B cell (primary cell): ENCODE data around the gene NXPE3. TPM values are rescaled to one million over a fixed set of nuclear protein-coding genes. Genes with fewer than 3 reads are reported as not detected.

Source experiments
- ATAC-seq: fragments of 200-7000 bp; cut with Tn5 transposase; one replicate; pipeline ENCODE4 v1.10.0; 2021; ENCODE audit warnings: low read depth, mild to moderate bottlenecking, moderate number of reproducible peaks, moderate library complexity
- CTCF ChIA-PET: fragments of 350-600 bp; sonication (Branson Sonifier 250); formaldehyde crosslinking; loops from one replicate; lab custom pipeline; 2021; ENCODE audit warnings: antibody characterized with exemption, inconsistent platforms; lab: Charles Lee
- POLR2A ChIA-PET: fragments of 350-600 bp; sonication (Branson Sonifier 250); formaldehyde crosslinking; loops from one replicate; lab custom pipeline; 2021; ENCODE audit warnings: antibody characterized with exemption; lab: Charles Lee
- DNase-seq: peaks from one replicate; pipeline ENCODE4 v3.0.0; 2013
- H2AFZ ChIP-seq: 2 replicates; pipeline ENCODE4 v1.6.1; 2012; ENCODE audit warnings: mild to moderate bottlenecking, low read depth, low read length; ENCODE audit not compliant: insufficient read depth, poor library complexity, severe bottlenecking
- H3K27ac ChIP-seq, 2 donors: 1 replicate in 1 of 2; 2 replicates in 1 of 2; pipeline ENCODE4 v1.5.1; 2012 to 2013; ENCODE audit warnings: low read length in 2 of 2, mild to moderate bottlenecking in 2 of 2, moderate library complexity in 1 of 2
- H3K27me3 ChIP-seq, 4 experiments: fragments of 200-600 bp in 1 of 4; sonication (generic) in 1 of 4; replicated peaks in 1 of 4; 1 replicate in 2 of 4; 2 replicates in 2 of 4; pipeline versions ENCODE4 v1.6.1 to v1.7.0; 2013 to 2016; ENCODE audit warnings: low read length in 3 of 4, mild to moderate bottlenecking in 2 of 4, mixed read lengths in 1 of 4, moderate library complexity in 1 of 4; ENCODE audit not compliant: insufficient read depth in 4 of 4, control insufficient read depth in 3 of 4; ENCODE audit errors: control extremely low read depth in 1 of 4
- H3K36me3 ChIP-seq, 2 experiments: replicated peaks in 1 of 2; 1 replicate in 1 of 2; 2 replicates in 1 of 2; pipeline versions ENCODE4 v1.6.1 to v1.7.1; 2013; ENCODE audit warnings: low read length in 1 of 2; ENCODE audit not compliant: insufficient read depth in 2 of 2, control insufficient read depth in 1 of 2; ENCODE audit errors: control extremely low read depth in 1 of 2, extremely low read depth in 1 of 2
- H3K4me1 ChIP-seq, 2 donors: fragments of 200-600 bp in 1 of 2; sonication (generic) in 1 of 2; 1 replicate in 1 of 2; 2 replicates in 1 of 2; pipeline versions ENCODE4 v1.5.1 to v1.6.1; 2013 to 2017; ENCODE audit warnings: low read length in 2 of 2; ENCODE audit not compliant: control insufficient read depth in 2 of 2, insufficient read depth in 2 of 2
- H3K4me2 ChIP-seq: replicated peaks from 2 replicates; pipeline ENCODE3; 2012; ENCODE audit warnings: mild to moderate bottlenecking, low read depth, low read length; ENCODE audit not compliant: poor library complexity, severe bottlenecking
- H3K4me3 ChIP-seq, 5 experiments: fragments of 200-600 bp in 1 of 5; sonication (generic) in 1 of 5; 1 replicate in 3 of 5; 2 replicates in 2 of 5; pipeline versions ENCODE4 v1.5.1 to v1.7.0; 2011 to 2016; ENCODE audit warnings: low read length in 4 of 5, mild to moderate bottlenecking in 4 of 5, low read depth in 2 of 5, control low read depth in 1 of 5, moderate library complexity in 1 of 5; ENCODE audit not compliant: insufficient read depth in 1 of 5; ENCODE audit errors: control extremely low read depth in 1 of 5, extremely low read depth in 1 of 5
- H3K79me2 ChIP-seq: fragments of 200-600 bp; sonication (generic); one replicate; pipeline ENCODE4 v1.6.0; 2016; ENCODE audit warnings: low read length; ENCODE audit not compliant: control insufficient read depth, insufficient read depth
- H3K9ac ChIP-seq: fragments of 200-600 bp; sonication (generic); 2 replicates; pipeline ENCODE4 v1.6.1; 2017; ENCODE audit warnings: mild to moderate bottlenecking, low read length, moderate library complexity
- H3K9me3 ChIP-seq, 3 donors: one replicate each; pipeline versions ENCODE4 v1.6.1 to v1.7.1; 2013; ENCODE audit warnings: low read length in 2 of 3; ENCODE audit not compliant: control insufficient read depth in 2 of 3, insufficient read depth in 1 of 3; ENCODE audit errors: control extremely low read depth in 1 of 3
- H4K20me1 ChIP-seq: 2 replicates; pipeline ENCODE4 v1.6.0; 2012; ENCODE audit warnings: mild to moderate bottlenecking, low read length; ENCODE audit not compliant: insufficient read depth, control insufficient read depth, poor library complexity, severe bottlenecking
- H3K27ac Mint-ChIP-seq: one replicate; pipeline ENCODE4 v1.8.0; 2021; ENCODE audit warnings: mixed read lengths
- H3K27me3 Mint-ChIP-seq: one replicate; pipeline ENCODE4 v1.8.0; 2021; ENCODE audit warnings: mixed read lengths
- H3K4me1 Mint-ChIP-seq: one replicate; pipeline ENCODE4 v1.8.0; 2021; ENCODE audit warnings: mixed read lengths
- H3K4me3 Mint-ChIP-seq: one replicate; pipeline ENCODE4 v1.8.0; 2021; ENCODE audit warnings: mixed read lengths
- H3K9me3 Mint-ChIP-seq: one replicate; pipeline ENCODE4 v1.8.0; 2022; ENCODE audit warnings: mixed read lengths; ENCODE audit not compliant: insufficient read depth
- CTCF ChIP-seq: fragments of 200-600 bp; IDR thresholded peaks from one replicate; pipeline ENCODE4 v1.8.0; 2022; ENCODE audit warnings: antibody characterized with exemption, mild to moderate bottlenecking
- EZH2 ChIP-seq: IDR thresholded peaks from 2 replicates; pipeline ENCODE4 v1.6.1; 2012; ENCODE audit warnings: borderline replicate concordance, low read depth, mild to moderate bottlenecking, moderate library complexity, low read length; ENCODE audit not compliant: insufficient read depth, poor library complexity, severe bottlenecking
- WGBS: methylation state at CpG from one replicate; pipeline ENCODE4 v1.1.5; 2013; ENCODE audit warnings: missing lambda C conversion rate; ENCODE audit not compliant: insufficient coverage; 5-methylcytosine and 5-hydroxymethylcytosine counted together
- intact Hi-C: fragments of 100-400 bp; cut with micrococcal nuclease; formaldehyde crosslinking; loops from one replicate; pipeline ENCODE4 v1.10.0; 2022
- polyA plus RNA-seq: library from polyadenylated mRNA; depleted of rRNA; stranded (reverse); fragments of >200 nt; gene quantifications from 2 replicates; pipeline ENCODE4 v1.2.3, GENCODE V29; 2012
- total RNA-seq, 2 donors: library from RNA; stranded (reverse); fragments of 120-200 nt in 1 of 2; gene quantifications; 1 replicate in 1 of 2; 2 replicates in 1 of 2; pipeline versions ENCODE4 v1.2.3 to v1.2.4, GENCODE V29; 2013 to 2022

NXPE3 gene
- total and polyA plus RNA-seq, 2 donors (not counting 1 experiment from before 2014, with no cell fraction given), result 15.4 to 19.7 TPM

- Histone ChIP-seq H3K9ac (peak overlapping the region; percentile 75), H2AFZ (peak overlapping the region; percentile 90), H3K4me2 (peak overlapping the region; percentile 78), H3K9me3 (no peaks in the 10 kb centered on the region), H3K79me2 (peaks cover 25% of the 10 kb centered on the region), H3K27me3 (no peaks in the 10 kb centered on the region), H3K27ac (peak overlapping the region in 1 of 2 donors; percentile 86), H4K20me1 (no peaks in the 10 kb centered on the region), H3K4me1 (peaks cover 21 to 29% of the 10 kb centered on the region in 2 donors), H3K36me3 (peaks cover 1 to 20% of the 10 kb centered on the region in 2 experiments), H3K4me3 (peak overlapping the region; percentile 65 to 89 (median 88))
- WGBS, result 0% methylated on average over 5 of the region's 9 CpGs
- H3K27ac Mint-ChIP-seq, result peak overlapping the region; percentile 98
- DNase-seq (no peak), ATAC-seq (no peak)
- CTCF ChIA-PET, result interaction anchor here (0.9 to 1.8 kb wide), 8 partner anchors 9 to 448 kb away, joined by 3 to 12 read pairs (median 4); no protein-coding TSS in a partner anchor
- peaks cover 37% of the 10 kb centered on the region for H3K4me1 Mint-ChIP-seq
- no peaks in the 10 kb centered on the region for H3K27me3 Mint-ChIP-seq
- H3K4me3 Mint-ChIP-seq, result peak overlapping the region; percentile 94
- no peaks in the 10 kb centered on the region for H3K9me3 Mint-ChIP-seq
- TF ChIP-seq EZH2, result no peak
- no peak for TF ChIP-seq CTCF
- intact Hi-C loops, result loop anchor here (1.0 to 5.0 kb wide), 8 partner anchors 23 to 268 kb away; partner anchors contain the start of genes CEP97, NFKBIZ, PCNP and RPL24
- POLR2A ChIA-PET, result interaction anchor here (1.2 to 1.6 kb wide), 4 partner anchors 12 to 104 kb away, joined by 5 to 7 read pairs (median 6); partner anchors contain the start of genes CEP97 and RPL24
These were observed 891 bp downstream of the NXPE3 start for GRCh38 chr3:101779822-101780381.

- no peaks in the 10 kb centered on the region for H3K27me3 Mint-ChIP-seq
- intact Hi-C loops, result no loop called here
- Histone ChIP-seq H3K27me3 (no peaks in the 10 kb centered on the region), H3K4me2 (no peak overlapping the region), H3K4me1 (peaks cover 21 to 29% of the 10 kb centered on the region in 2 donors), H3K27ac (no peak overlapping the region), H3K9ac (no peak overlapping the region), H2AFZ (no peak overlapping the region), H4K20me1 (no peaks in the 10 kb centered on the region), H3K36me3 (peaks cover 4 to 28% of the 10 kb centered on the region in 2 experiments), H3K9me3 (no peaks in the 10 kb centered on the region), H3K4me3 (no peak overlapping the region), H3K79me2 (peaks cover 25% of the 10 kb centered on the region)
- POLR2A ChIA-PET, result no interaction called here
- DNase-seq (no peak), ATAC-seq (no peak)
- H3K9me3 Mint-ChIP-seq, result no peaks in the 10 kb centered on the region
- H3K4me1 Mint-ChIP-seq, result peaks cover 40% of the 10 kb centered on the region
- no peak for TF ChIP-seq EZH2
- TF ChIP-seq CTCF, result no peak
- 80% methylated on average over 2 of the region's 2 CpGs for WGBS
- CTCF ChIA-PET, result interaction anchor here (1.2 to 1.7 kb wide), 3 partner anchors 21 to 448 kb away, joined by 3 read pairs; no protein-coding TSS in a partner anchor
- peak overlapping the region; percentile 26 for H3K4me3 Mint-ChIP-seq
- no peak overlapping the region for H3K27ac Mint-ChIP-seq
These were observed 1.6 kb downstream of the NXPE3 start for GRCh38 chr3:101780661-101781060.
